GM18526 (cell line): Measurements from ENCODE around the gene DCDC2C.

Experiments
- POLR2A ChIP-seq: IDR thresholded peaks from 3 replicates; pipeline ENCODE4 v1.6.1; 2011; ENCODE audit not compliant: insufficient read length; ENCODE audit errors: extremely low read depth

The DCDC2C gene

GRCh38 chr2:3683748-3684454 lies 19.5 kb upstream of the DCDC2C start:
- TF ChIP-seq POLR2A, result no peak

DNA sequence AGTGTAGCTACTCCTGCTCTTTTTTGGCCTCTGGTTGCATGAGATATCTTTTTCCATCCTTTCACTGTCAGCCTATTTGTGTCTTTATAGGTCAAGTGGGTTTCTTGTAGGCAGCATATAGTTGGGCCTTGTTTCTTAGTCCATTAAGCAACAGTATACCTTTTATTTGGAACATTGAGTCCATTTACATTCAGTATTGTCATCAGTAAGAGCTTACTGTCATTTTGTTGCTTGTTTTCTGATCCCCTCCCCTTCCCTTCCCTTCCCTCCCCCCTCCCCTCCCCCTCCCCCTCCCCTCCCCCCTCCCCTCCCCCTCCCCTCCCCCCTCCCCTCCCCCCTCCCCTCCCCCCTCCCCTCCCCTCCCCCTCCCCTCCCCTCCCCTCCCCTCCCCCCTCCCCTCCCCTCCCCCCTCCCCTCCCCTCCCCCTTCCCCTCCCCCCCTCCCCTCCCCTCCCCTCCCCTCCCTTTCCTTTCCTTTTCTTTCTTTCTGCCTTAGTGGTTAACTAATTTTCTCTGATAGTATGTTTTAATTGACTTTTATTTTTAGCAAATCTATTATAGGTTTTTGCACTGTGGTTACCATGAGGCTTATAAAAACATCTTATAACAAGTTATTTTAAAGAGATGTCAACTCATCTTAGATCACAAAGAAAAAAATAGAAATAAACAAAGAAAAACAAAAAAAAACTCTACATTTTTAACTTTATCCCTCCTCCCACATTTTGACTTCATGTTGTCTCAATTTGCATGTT lies 13.2 kb upstream of the DCDC2C start:
- no peak for TF ChIP-seq POLR2A

DNA sequence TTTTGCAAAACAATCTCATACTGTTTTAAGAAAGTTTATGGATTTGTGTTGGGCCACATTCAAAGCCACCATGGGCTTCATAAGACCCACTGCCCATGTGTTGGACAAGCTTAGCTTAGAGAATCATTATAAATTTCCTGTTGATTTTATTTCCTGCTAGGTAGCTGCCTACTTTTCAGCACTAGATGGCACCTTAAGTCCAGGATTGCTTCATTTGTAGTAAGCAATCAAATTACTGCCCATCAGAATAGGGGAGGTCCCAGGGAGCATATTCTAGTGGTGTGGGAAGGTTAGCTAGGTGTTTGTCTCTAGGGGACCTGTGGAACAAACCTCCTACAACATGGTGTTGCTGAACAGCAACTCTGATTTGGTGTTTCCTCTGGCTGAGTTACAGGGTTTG lies 11.0 kb upstream of the DCDC2C start:
- no peak for TF ChIP-seq POLR2A

DNA sequence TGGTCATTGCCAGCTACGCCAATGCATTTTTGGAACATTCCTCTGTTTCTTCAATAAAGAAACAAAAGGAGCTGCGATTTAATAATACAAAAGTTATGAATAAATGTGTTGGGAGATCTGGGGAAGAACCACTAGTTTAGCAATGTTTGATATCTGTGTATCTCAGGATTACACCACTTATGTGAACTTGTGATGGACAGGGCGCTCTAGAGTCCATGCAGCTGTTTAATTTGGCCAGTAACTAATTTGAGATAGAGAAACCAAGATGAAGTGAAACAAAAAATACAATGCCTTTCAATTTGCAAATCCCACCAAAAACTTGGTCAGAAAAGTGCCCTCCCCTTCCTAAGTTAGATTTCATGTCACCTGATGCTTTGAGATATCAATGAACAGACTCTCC lies 6.8 kb upstream of the DCDC2C start:
- no peak for TF ChIP-seq POLR2A

GRCh38 chr2:3701071-3701470 lies 2.3 kb upstream of the DCDC2C start:
- TF ChIP-seq POLR2A, result no peak

- no peak for TF ChIP-seq POLR2A
Observed at GRCh38 chr2:3703757-3704355, 481 bp downstream of the DCDC2C start.

DNA sequence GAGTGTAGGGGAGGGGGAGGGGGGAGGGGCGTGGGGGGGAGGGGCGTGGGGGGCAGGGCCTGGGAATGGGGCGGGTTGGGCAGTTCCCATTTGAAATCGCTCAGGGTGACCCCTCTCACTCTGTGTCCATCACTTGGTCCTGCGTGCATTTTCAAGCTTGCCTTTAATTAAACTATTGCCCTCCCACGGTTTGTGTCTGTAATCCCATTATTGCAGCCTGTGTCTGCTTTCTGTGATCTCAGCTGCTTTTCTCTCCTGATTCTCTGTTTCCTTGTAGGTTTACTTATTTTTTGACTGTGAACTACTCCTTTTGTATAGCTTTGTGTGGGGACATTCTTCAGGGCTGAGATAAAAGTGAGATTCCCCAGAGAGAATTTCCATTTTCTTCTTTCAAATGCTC lies 1.3 kb downstream of the DCDC2C start:
- TF ChIP-seq POLR2A, result no peak

DNA sequence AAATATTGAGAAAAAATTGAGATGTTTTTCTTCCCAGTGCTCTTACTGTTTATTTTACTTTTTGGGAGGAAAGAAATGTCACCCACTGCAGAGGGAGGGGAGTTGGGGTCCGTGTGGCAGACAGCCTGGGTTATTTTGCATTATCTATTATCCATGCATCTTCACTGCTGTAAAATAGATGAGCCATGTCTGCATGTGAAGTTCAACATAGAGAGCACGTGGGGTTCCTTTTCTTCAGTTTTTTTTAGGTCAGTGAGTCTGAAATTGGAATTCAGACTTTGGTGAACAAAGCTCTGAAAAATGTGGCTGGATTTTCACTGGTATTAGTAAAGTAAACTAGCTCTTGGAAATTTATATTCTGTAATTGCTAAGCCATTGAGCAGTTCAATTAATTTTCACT lies 2.4 kb downstream of the DCDC2C start:
- TF ChIP-seq POLR2A, result no peak

- TF ChIP-seq POLR2A, result no peak
Observed at GRCh38 chr2:3706892-3707291, 3.5 kb downstream of the DCDC2C start.

- no peak for TF ChIP-seq POLR2A
Observed at GRCh38 chr2:3708576-3708975, 5.2 kb downstream of the DCDC2C start.

GRCh38 chr2:3709225-3709624 lies 5.8 kb downstream of the DCDC2C start:
- no peak for TF ChIP-seq POLR2A

DNA sequence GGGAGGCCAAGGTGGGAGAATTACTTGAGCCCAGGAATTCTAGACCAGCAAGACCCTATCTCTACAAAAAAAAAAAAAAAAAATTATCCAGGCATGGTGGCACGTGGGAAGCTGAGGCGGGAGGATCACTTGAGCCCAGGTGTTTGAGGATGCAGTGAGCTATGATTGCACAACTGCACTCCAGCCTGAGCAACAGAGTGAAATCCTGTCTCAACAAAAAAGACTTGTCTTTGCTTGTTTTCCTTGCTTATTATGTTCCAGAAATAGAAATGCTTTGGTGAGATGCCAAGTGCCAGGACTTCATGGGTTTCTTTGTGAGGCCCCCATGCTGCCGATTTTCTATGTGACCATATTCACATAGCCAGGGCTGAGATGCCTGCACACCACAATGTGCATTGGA lies 9.0 kb downstream of the DCDC2C start:
- no peak for TF ChIP-seq POLR2A

DNA sequence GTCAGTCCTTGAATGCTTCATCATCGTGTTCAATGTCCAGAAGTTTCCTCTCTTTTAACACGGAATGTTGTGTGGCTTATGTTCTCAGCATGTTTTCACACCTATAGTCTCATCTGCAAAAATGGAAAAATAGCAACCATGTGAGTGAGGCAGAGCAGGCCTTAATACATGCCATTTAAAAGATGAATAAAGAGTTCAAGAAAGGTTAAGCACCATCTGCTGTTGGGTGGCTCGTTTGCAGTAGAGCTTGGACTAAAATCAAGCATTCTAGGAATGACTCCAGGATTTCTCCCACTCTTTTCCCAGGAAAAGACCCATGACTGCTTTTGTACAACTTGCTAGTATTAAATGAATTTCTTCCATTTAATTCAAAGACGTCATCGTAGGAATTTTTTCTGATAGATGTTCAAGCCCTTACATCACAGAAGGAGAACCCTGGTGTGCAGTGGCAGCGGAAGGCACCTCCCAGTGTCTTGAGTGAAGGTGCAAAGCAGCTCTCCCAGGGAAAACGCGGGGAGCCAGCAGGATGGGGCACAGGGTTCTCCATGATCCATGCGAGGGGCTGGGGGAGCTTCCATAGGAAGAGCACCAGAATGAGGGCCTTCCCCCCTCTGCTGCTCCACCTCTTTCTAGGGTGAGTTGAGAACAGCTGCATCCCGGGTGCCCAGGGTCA lies 9.6 kb downstream of the DCDC2C start:
- TF ChIP-seq POLR2A, result no peak

GRCh38 chr2:3718679-3719078 lies 15.3 kb downstream of the DCDC2C start:
- TF ChIP-seq POLR2A, result no peak

DNA sequence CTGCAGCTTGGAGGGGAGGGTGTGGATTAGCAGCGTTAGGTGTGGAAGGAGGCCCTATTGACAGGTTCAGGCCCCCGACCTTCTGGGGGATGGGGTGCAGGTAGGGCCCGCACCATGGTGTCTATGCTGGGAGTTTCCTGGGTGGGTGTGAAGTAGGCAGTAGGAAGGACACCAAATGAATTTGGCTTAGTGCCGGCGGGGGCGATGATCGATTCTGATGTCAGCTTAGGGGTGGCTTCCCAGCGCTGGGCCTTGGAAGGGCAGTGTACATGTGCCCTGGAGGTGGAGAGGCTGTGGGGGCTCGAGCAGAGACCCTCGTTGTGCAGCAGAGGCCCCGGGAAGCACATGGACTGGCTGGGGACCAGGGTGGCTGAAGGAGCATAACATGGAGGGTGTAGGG lies 21.6 kb downstream of the DCDC2C start:
- TF ChIP-seq POLR2A, result no peak
